NCI-H446 treated with DMSO at 0.1 percent for 48 hours (cell line): ENCODE results near the gene SPTLC3.

ENCODE experiments used
- DNase-seq: peaks from one replicate; lab custom pipeline; 2025; lab: John Stamatoyannopoulos, UW

The SPTLC3 gene

GRCh38 chr20:13098720-13099355 is 90.1 kb downstream of the SPTLC3 start:
- no peak for DNase-seq

- DNase-seq, result no peak
Measured at GRCh38 chr20:13099676-13100075, 90.9 kb downstream of the SPTLC3 start.

- no peak for DNase-seq
Measured at GRCh38 chr20:13101276-13101675, 92.5 kb downstream of the SPTLC3 start.

GRCh38 chr20:13101706-13102105 is 92.9 kb downstream of the SPTLC3 start:
- DNase-seq, result no peak

DNA sequence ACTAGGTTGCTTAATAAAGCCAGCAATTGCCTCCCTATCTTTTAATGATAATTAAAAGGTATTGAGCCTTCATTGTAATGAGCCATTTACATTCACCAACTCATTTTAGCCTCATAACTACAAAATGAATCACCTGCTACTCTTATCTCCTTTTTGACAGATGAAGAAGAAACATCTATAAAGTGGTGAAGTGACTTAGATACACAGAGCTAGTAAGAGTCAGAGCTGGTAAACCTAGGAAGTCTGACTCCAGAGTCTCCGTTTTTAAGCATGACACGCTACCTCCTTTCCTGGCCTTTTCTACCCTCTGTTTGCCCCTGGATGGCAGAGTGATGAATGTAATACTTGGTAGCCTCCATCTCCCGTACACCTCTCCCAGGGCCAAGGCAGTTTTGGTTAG is 93.5 kb downstream of the SPTLC3 start:
- DNase-seq, result no peak

GRCh38 chr20:13102694-13103093 is 93.9 kb downstream of the SPTLC3 start:
- no peak for DNase-seq

GRCh38 chr20:13105039-13105438 is 96.3 kb downstream of the SPTLC3 start:
- no peak for DNase-seq

GRCh38 chr20:13105864-13106457 is 97.2 kb downstream of the SPTLC3 start:
- DNase-seq, result no peak

GRCh38 chr20:13109658-13110057 is 100.9 kb downstream of the SPTLC3 start:
- no peak for DNase-seq

- no peak for DNase-seq
Measured at GRCh38 chr20:13110796-13111195, 102.0 kb downstream of the SPTLC3 start.

GRCh38 chr20:13111249-13111911 is 102.6 kb downstream of the SPTLC3 start:
- DNase-seq, result no peak

DNA sequence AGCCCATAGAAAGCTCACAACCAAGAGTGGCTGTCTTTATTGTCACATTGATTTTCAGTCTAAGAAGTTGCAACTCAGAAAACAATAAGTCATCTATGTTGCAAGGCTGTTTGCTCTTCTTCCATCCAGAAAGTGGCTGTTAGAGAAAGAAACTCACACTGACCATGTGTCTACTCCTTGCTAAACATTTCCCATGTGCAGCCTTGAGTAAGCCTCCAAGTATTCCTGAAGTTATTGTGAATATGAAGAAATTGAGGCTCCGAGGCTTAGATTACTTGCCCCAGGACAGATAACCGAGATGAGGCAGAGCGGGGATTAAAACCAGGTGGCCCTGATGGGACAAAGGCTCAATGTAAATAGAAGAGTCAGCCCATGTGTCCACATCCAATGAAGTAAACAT is 105.0 kb downstream of the SPTLC3 start:
- DNase-seq, result no peak

DNA sequence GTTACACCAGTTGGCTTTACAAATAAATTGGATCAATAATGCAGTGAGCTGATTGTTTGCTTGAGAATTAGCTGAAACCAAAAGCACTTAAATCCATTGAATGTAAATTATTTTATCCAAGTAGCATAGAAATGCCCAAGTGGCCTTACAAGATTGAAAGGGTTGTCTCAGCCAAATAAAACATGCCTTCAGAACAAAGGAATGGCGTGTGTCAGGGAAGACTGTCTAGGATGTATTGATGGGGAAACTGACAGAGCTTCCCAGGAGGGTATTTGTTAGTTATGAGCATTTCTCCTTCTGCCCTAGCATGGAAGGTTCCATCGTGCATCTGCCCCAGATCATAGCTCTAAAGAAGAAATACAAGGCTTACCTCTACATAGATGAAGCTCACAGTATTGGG is 108.4 kb downstream of the SPTLC3 start:
- DNase-seq, result no peak

DNA sequence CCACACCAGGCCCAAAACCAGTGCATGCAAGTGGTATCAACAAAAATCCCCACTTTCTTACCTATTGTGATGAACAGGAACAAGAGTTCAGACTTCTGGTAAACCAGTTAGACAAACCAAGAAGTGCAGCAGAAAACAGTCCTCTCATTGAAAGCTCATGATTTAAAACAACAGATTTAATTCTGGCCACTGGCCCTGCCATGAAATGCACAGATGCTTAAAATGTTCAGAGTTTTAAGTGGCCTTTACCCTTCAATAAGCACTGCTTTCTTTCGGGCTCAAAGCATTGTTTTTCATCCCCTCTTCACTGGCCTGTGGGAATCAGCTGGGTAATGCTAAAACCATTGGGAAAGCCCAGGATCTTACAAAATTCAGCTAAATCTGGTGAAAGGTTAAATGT is 109.9 kb downstream of the SPTLC3 start:
- DNase-seq, result no peak

GRCh38 chr20:13119583-13119982 is 110.8 kb downstream of the SPTLC3 start:
- DNase-seq, result no peak

- no peak for DNase-seq
Measured at GRCh38 chr20:13120471-13120870, 111.7 kb downstream of the SPTLC3 start.

DNA sequence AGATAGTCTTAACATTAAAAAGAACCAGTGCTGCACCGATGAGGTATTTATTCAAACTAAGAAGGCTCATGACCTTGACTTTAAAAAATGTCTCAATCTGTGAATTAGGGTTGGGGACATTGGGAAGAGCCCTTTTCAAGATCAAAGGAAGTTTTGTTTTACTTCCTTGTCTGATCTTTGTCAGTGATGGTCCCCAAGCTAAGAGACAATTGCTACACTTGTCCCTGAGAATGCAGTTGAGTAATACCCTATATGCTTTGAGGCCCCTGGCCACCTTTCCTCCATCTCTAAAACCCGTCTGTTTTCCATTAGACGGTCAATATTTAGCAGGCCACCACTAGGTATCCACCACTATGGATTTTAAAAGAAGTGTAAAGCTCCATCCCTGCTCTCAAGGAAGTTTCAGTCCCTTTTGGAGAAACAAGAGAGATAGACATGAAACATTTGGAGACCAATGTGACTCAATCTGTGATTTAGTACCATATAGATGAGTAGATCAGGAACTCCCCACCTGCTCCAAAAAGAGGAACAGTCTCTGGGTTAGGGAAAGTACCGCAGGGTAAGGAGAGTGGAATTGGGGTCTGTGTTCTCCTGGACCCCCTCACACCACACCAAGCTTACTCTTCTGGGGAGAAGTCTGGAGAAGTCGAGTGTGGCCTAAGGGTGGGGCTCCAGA is 113.2 kb downstream of the SPTLC3 start:
- DNase-seq, result no peak

DNA sequence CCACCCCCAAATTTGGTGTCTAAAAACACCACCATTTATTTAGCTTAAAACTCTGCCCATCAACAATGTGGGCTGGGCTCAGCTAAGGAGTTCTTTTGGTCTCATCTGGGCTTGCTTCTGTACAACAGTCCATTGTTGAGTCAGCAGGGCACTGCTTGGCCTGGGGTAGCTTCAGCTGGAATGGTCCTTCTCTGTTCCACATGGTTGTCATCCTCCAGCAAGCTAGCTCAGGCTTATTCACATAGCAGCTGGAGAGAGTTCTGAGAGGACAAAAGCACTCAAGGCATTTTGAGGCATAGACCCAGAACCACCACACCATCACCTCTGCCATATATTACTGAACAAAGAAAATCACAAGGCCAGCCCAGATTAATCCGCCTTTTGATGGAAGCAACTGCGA is 116.7 kb downstream of the SPTLC3 start:
- DNase-seq, result no peak

- DNase-seq, result no peak
Measured at GRCh38 chr20:13128173-13128572, 119.4 kb downstream of the SPTLC3 start.

- DNase-seq, result no peak
Measured at GRCh38 chr20:13130061-13130706, 121.4 kb downstream of the SPTLC3 start.

DNA sequence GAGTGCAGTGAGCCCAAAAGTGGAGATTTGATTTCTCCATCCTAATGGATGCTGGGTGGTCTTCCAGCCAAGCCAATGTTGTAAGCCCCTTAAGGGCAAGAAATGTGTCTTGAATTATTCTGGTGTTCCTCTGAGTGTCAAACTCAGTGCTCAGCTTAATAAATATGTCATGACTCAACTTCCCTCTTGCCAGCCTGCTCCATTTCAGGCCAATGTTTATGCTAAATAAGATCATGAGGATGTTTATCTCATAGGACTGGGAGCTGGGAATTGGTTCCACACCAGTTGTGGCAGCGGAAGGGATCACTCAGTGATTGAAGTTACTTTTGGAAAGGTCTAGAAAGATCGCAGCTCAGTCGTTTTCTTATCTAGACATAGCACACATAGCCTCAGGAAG is 121.9 kb downstream of the SPTLC3 start:
- no peak for DNase-seq

DNA sequence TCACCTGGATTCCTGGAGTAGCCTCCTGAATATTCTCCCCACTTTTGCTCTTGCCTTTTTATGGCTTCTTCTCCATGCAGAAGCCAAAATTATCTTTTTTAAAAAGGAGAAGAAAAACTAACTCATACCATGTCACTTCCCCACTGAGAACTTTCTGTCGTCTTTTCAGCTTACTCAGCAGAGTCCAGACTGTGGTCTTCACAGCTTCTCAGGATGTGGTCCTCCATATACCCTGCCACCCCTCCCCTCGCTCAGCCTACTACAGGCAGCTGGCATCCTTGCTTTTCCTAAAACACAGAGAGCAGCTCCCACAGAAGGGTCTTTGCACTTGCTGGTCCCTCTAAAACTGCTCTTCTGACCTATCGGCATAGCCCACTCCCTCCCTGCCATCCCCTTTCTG is 122.9 kb downstream of the SPTLC3 start:
- no peak for DNase-seq
